GM23338 (cell line): ENCODE results near the gene CATSPERZ.
"Not testable (repeated sequence)": the region's sequence is repeated elsewhere in the genome, so short reads cannot be mapped to it uniquely, and the experiment has no call there.

Experiments
- POLR2AphosphoS5 ChIP-seq: IDR thresholded peaks from 2 replicates; pipeline ENCODE4 v1.6.1; 2016; ENCODE audit warnings: antibody characterized with exemption, low read depth
- ZNF114 ChIP-seq: fragments of 250-450 bp; sonication (Bioruptor Pico); IDR thresholded peaks from 2 replicates; pipeline ENCODE4 v1.5.0; 2020; ENCODE audit warnings: mild to moderate bottlenecking, moderate library complexity

DNA sequence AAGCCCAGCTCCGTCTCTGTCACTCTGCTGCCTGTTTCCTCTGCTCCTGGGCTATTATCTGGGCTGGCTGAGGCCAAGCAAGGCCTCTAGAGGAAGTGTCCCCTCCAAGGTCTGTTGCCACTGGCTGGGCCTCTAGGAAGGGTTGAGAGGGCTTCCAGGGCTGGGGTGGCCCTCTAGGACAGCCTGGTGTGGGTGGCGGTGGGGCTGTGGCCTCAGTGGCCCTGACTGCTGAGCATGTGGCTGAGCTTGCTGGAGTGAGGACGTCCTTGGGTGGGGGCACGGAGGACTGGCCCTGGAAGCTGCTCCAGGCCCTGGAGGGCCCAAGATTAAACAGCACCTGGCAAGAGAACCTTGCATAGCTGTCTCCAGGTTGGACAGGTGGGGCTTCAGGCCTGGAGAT is 23.8 kb downstream of the CATSPERZ start:
- not testable (repeated sequence) for TF ChIP-seq ZNF114 (CRISPR knock-in tag); POLR2AphosphoS5
